Caco-2 (cell line): ENCODE data around the gene RNF19B. TPM values are rescaled to one million over a fixed set of nuclear protein-coding genes. Genes with fewer than 3 reads are reported as not detected.
A peak's percentile ranks its signal among the peaks of the same experiment; 100 is the strongest.

Source experiments
- BruUV-seq: library from RNA; stranded (reverse); fragments of 400-500 nt; replicated peaks from 2 replicates; lab custom pipeline; 2021; lab: Mats Ljungman, UMichigan
- CTCF ChIA-PET: fragments of 300-600 bp; sonication (Branson Sonifier 250); formaldehyde crosslinking; loops from one replicate; lab custom pipeline; 2022; ENCODE audit warnings: antibody characterized with exemption; lab: Charles Lee
- POLR2A ChIA-PET: fragments of 300-600 bp; sonication (Branson Sonifier 250); formaldehyde crosslinking; loops from one replicate; lab custom pipeline; 2022; ENCODE audit warnings: antibody characterized with exemption; lab: Charles Lee
- DNase-seq, 2 experiments: peaks; one replicate each; pipeline versions ENCODE4 v3.0.0 to v3.0.0-alpha.2; 2020 to 2022
- H3K27me3 ChIP-seq: replicated peaks from 2 replicates; pipeline ENCODE4 v1.6.0; 2011; ENCODE audit warnings: low read length; ENCODE audit not compliant: control insufficient read depth, insufficient read depth
- H3K36me3 ChIP-seq: 2 replicates; pipeline ENCODE4 v1.5.1; 2011; ENCODE audit warnings: low read length; ENCODE audit not compliant: control insufficient read depth, insufficient read depth
- H3K4me1 ChIP-seq: fragments of 250-450 bp; sonication (Bioruptor Pico); 2 replicates; pipeline ENCODE4 v1.5.1; 2020; ENCODE audit warnings: mild to moderate bottlenecking
- H3K4me3 ChIP-seq: 2 replicates; pipeline ENCODE4 v1.5.1; 2011; ENCODE audit warnings: low read depth, mild to moderate bottlenecking, control low read depth, low read length
- H3K9me3 ChIP-seq: fragments of 250-450 bp; sonication (Bioruptor Pico); 2 replicates; pipeline ENCODE4 v1.5.1; 2020; ENCODE audit warnings: mild to moderate bottlenecking, moderate library complexity
- H3K27ac Mint-ChIP-seq: one replicate; pipeline ENCODE4 v1.8.0; 2022; ENCODE audit warnings: mixed read lengths; ENCODE audit not compliant: unreplicated experiment
- H3K27me3 Mint-ChIP-seq: one replicate; pipeline ENCODE4 v1.8.0; 2022; ENCODE audit warnings: mixed read lengths; ENCODE audit not compliant: insufficient read depth, unreplicated experiment
- H3K36me3 Mint-ChIP-seq: one replicate; pipeline ENCODE4 v1.8.0; 2022; ENCODE audit warnings: mild to moderate bottlenecking, mixed read lengths; ENCODE audit not compliant: insufficient read depth, unreplicated experiment
- H3K4me1 Mint-ChIP-seq: one replicate; pipeline ENCODE4 v1.8.0; 2022; ENCODE audit warnings: low read depth, mixed read lengths; ENCODE audit not compliant: unreplicated experiment
- H3K4me3 Mint-ChIP-seq: one replicate; pipeline ENCODE4 v1.8.0; 2022; ENCODE audit warnings: mild to moderate bottlenecking, moderate library complexity, mixed read lengths; ENCODE audit not compliant: unreplicated experiment
- H3K9me3 Mint-ChIP-seq: one replicate; pipeline ENCODE4 v1.8.0; 2022; ENCODE audit warnings: mixed read lengths; ENCODE audit not compliant: unreplicated experiment
- CTCF ChIP-seq, 2 experiments: fragments of 200-600 bp in 1 of 2; IDR thresholded peaks; 1 replicate in 1 of 2; 2 replicates in 1 of 2; pipeline versions ENCODE4 v1.5.1 to v1.8.0; 2011 to 2022; ENCODE audit warnings: antibody characterized with exemption in 1 of 2, control low read depth in 1 of 2, inconsistent platforms in 1 of 2, low read depth in 1 of 2, low read length in 1 of 2, mild to moderate bottlenecking in 1 of 2, moderate library complexity in 1 of 2; ENCODE audit not compliant: insufficient read depth in 1 of 2, severe bottlenecking in 1 of 2, unreplicated experiment in 1 of 2
- intact Hi-C: fragments of 100-400 bp; cut with micrococcal nuclease; formaldehyde crosslinking; loops from one replicate; pipeline ENCODE4 v1.10.0; 2022; ENCODE audit not compliant: unreplicated experiment
- total RNA-seq: library from RNA; stranded (reverse); gene quantifications from 2 replicates; pipeline ENCODE4 v1.2.3, GENCODE V29; 2022

RNF19B gene
- total RNA-seq, 1 experiment from 2014 or later: 14.5 TPM

GRCh38 chr1:32992489-32993323, 28.1 kb upstream of the RNF19B start:
- no TSS peak for BruUV-seq
- CTCF ChIA-PET: interaction anchor here (0.8 to 1.2 kb wide), 4 partner anchors 9 to 16 kb away, joined by 3 to 8 read pairs (median 5); no protein-coding TSS in a partner anchor
- no peaks in the 10 kb centered on the region for H3K36me3 ChIP-seq

GRCh38 chr1:32991819-32992488, 27.3 kb upstream of the RNF19B start:
- Mint-ChIP-seq H3K9me3 (no peaks in the 10 kb centered on the region), H3K4me3 (peak overlapping the region; percentile 23), H3K36me3 (peaks cover 10% of the 10 kb centered on the region), H3K27me3 (no peaks in the 10 kb centered on the region), H3K4me1 (peaks cover 9% of the 10 kb centered on the region), H3K27ac (peak overlapping the region; percentile 67)
- BruUV-seq: no TSS peak
- no peak for TF ChIP-seq CTCF (IDR thresholded peaks at IDR 0.05; ENCODE audit: insufficient read depth in 1 of 2, low read depth in 1 of 2, low read length in 1 of 2, severe bottlenecking in 1 of 2, unreplicated experiment in 1 of 2)
- no peaks in the 10 kb centered on the region for H3K27me3 ChIP-seq
- H3K9me3 ChIP-seq: no peaks in the 10 kb centered on the region
- ChIA-PET POLR2A (interaction anchor here (0.5 to 1.1 kb wide), 5 partner anchors 14 to 106 kb away, joined by 3 to 7 read pairs (median 4); partner anchors contain the start of genes AZIN2 and RNF19B), CTCF (interaction anchor here (0.5 to 1.2 kb wide), 5 partner anchors 9 to 471 kb away, joined by 3 to 8 read pairs (median 7); no protein-coding TSS in a partner anchor)
- H3K4me1 ChIP-seq: peaks cover 18% of the 10 kb centered on the region
- H3K36me3 ChIP-seq: no peaks in the 10 kb centered on the region
- H3K4me3 ChIP-seq: no peak overlapping the region
- intact Hi-C loops: loop anchor here (5.0 kb wide), 1 partner anchor 60 kb away; no protein-coding TSS in a partner anchor
- DNase-seq: no peak

More at GRCh38 chr1:32992489-32993323, 28.1 kb upstream of the RNF19B start:
- DNase-seq: peak; percentile 79 to 87
- Histone ChIP-seq H3K4me3 (no peak overlapping the region), H3K9me3 (no peaks in the 10 kb centered on the region), H3K4me1 (peaks cover 18% of the 10 kb centered on the region), H3K27me3 (no peaks in the 10 kb centered on the region)
- H3K4me1 Mint-ChIP-seq: peaks cover 9% of the 10 kb centered on the region
- peak overlapping the region; percentile 67 for H3K27ac Mint-ChIP-seq
- POLR2A ChIA-PET: interaction anchor here (0.5 to 1.1 kb wide), 5 partner anchors 13 to 107 kb away, joined by 3 to 7 read pairs (median 4); partner anchors contain the start of genes AZIN2 and RNF19B
- H3K9me3 Mint-ChIP-seq: no peaks in the 10 kb centered on the region
- H3K27me3 Mint-ChIP-seq: no peaks in the 10 kb centered on the region
- H3K36me3 Mint-ChIP-seq: peaks cover 10% of the 10 kb centered on the region
- intact Hi-C loops: loop anchor here (5.0 kb wide), 1 partner anchor 60 kb away; no protein-coding TSS in a partner anchor
- peak overlapping the region; percentile 23 for H3K4me3 Mint-ChIP-seq
- TF ChIP-seq CTCF (IDR thresholded peaks at IDR 0.05; ENCODE audit: insufficient read depth in 1 of 2, low read depth in 1 of 2, low read length in 1 of 2, severe bottlenecking in 1 of 2, unreplicated experiment in 1 of 2): no peak

- Histone ChIP-seq H3K4me1 (peaks cover 18% of the 10 kb centered on the region), H3K9me3 (no peaks in the 10 kb centered on the region), H3K36me3 (no peaks in the 10 kb centered on the region), H3K4me3 (no peak overlapping the region), H3K27me3 (no peaks in the 10 kb centered on the region)
- CTCF ChIA-PET: no interaction called here
- H3K27ac Mint-ChIP-seq: peak overlapping the region; percentile 67
- DNase-seq: no peak
- no peak for TF ChIP-seq CTCF (IDR thresholded peaks at IDR 0.05; ENCODE audit: insufficient read depth in 1 of 2, low read depth in 1 of 2, low read length in 1 of 2, severe bottlenecking in 1 of 2, unreplicated experiment in 1 of 2)
- H3K9me3 Mint-ChIP-seq: no peaks in the 10 kb centered on the region
- no peaks in the 10 kb centered on the region for H3K27me3 Mint-ChIP-seq
- peaks cover 10% of the 10 kb centered on the region for H3K36me3 Mint-ChIP-seq
- BruUV-seq: no TSS peak
- POLR2A ChIA-PET: no interaction called here
- peaks cover 9% of the 10 kb centered on the region for H3K4me1 Mint-ChIP-seq
- H3K4me3 Mint-ChIP-seq: no peak overlapping the region
- intact Hi-C loops: loop anchor here (5.0 kb wide), 1 partner anchor 59 kb away; no protein-coding TSS in a partner anchor
Observed at GRCh38 chr1:32991386-32991785, 26.8 kb upstream of the RNF19B start.
